Measurements from ENCODE around the gene ILDR2. TPM values are rescaled to one million over a fixed set of nuclear protein-coding genes. Genes with fewer than 3 reads are reported as not detected.

ILDR2 gene
- total and polyA plus RNA-seq, 10 donors = under 0.01 to 1.4 (median 0.25) TPM

DNA sequence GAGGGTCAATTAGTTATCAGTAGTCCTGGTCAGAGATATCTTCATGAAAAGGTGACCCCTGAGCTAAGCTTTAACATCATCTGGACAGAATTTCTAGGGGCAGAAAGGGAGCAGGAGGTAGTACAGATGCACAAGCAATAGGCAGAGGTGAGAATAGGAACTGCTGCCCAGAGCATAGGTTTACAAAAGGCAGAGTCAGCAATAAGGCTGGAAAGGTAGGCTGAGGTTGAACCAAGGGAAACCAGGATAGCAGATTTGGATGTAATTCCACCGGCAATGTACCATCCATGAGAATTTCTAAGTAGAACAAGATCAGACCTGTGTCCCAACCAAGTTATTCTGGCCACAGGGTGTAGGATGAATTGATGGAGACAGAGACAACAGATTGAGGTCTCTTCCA lies 6.2 kb upstream of the ILDR2 start:
- intact Hi-C loops (cut with DNase I; ENCODE audit: low total_unique reads) = no loop called here
- H3K27ac ChIP-seq = no peak overlapping the region

DNA sequence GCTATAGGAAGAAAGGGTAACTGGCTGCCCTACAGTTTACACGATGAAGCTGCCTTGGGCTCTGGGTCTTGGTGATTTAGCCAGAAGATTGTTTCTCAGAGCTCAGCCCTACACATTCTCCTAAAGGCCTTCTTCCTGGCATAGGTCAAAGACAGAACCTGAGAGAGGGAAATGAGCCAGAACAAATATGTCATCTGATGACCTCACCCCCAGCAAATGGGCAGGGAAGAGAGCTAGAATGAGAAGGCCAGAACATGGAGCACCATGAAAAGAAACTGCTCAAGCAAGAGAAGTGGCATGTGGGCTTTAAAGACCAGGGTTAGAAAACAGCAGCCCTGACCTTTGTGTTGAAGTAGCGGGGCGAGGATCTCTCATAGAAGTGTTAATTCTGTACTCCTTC lies 5.5 kb upstream of the ILDR2 start:
- no peak for DNase-seq
- no peak overlapping the region for H3K27ac ChIP-seq
- H3K4me1 ChIP-seq = peaks cover 0 to 8% (median 3%) of the 10 kb centered on the region in 6 donors
- H3K36me3 ChIP-seq = no peaks in the 10 kb centered on the region
- H3K9me3 ChIP-seq = no peaks in the 10 kb centered on the region
- intact Hi-C loops (cut with DNase I; ENCODE audit: low total_unique reads) = no loop called here
- H3K27me3 ChIP-seq (replicated peaks in 1 of 7) = peaks cover 0 to 10% (median 0%) of the 10 kb centered on the region in 7 donors
- TF ChIP-seq POLR2A (IDR thresholded peaks at IDR 0.05) (no peak), POLR2AphosphoS5 (IDR thresholded peaks at IDR 0.05) (no peak), CTCF (IDR thresholded peaks at IDR 0.05 in 8 of 11, conservative IDR thresholded peaks at IDR 0.05 in 3 of 11) (no peak)
- no peak overlapping the region for H3K4me3 ChIP-seq
- 89 to 93% (median 90%) methylated on average over 3 of the region's 3 CpGs for WGBS, 5 donors

More for the DNA sequence above, 6.2 kb upstream of the ILDR2 start:
- Histone ChIP-seq H3K36me3 (no peaks in the 10 kb centered on the region), H3K9me3 (no peaks in the 10 kb centered on the region), H3K4me3 (no peak overlapping the region), H3K27me3 (replicated peaks in 1 of 7) (peaks cover 0 to 3% (median 0%) of the 10 kb centered on the region in 7 donors), H3K4me1 (peaks cover 0 to under 1% (median 0%) of the 10 kb centered on the region in 6 donors)
- no peak for TF ChIP-seq CTCF (IDR thresholded peaks at IDR 0.05 in 8 of 11, conservative IDR thresholded peaks at IDR 0.05 in 3 of 11)
- TF ChIP-seq POLR2AphosphoS5 (IDR thresholded peaks at IDR 0.05) = no peak
- no peak for TF ChIP-seq POLR2A (IDR thresholded peaks at IDR 0.05)
- WGBS, 5 donors = 52 to 100% (median 90%) methylated on average over 1 of the region's 1 CpG
- DNase-seq = no peak

DNA sequence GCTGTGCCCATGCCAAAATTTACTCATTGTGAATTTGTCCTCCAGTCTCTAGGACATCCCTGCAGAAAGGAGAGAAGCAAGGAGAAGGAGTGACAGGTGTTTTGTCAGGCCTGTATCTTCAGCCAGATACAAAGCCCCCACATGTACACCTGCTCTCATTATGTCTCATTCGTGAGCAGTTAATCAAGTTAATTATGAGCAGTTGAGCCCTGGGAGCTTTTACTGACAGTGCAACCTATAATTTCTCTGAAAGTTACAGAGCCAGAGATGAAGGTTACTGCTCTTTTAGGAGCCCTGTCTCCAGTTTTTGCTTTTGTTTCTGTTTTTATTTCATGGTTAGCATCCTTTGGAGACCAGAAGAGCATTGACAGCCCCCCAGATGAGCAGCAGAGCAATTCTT lies 5.0 kb upstream of the ILDR2 start:
- H3K36me3 ChIP-seq = no peaks in the 10 kb centered on the region
- peaks cover 0 to 11% (median 4%) of the 10 kb centered on the region in 6 donors for H3K4me1 ChIP-seq
- no peak for DNase-seq
- 67 to 95% (median 84%) methylated on average over 1 of the region's 1 CpG for WGBS, 5 donors
- H3K27me3 ChIP-seq (replicated peaks in 1 of 7) = peaks cover 0 to 14% (median 0%) of the 10 kb centered on the region in 7 donors
- no peak for TF ChIP-seq CTCF (IDR thresholded peaks at IDR 0.05 in 8 of 11, conservative IDR thresholded peaks at IDR 0.05 in 3 of 11)
- no peak for TF ChIP-seq POLR2AphosphoS5 (IDR thresholded peaks at IDR 0.05)
- no peak for TF ChIP-seq POLR2A (IDR thresholded peaks at IDR 0.05)
- intact Hi-C loops (cut with DNase I; ENCODE audit: low total_unique reads) = no loop called here
- H3K9me3 ChIP-seq = no peaks in the 10 kb centered on the region
- H3K27ac ChIP-seq = no peak overlapping the region
- no peak overlapping the region for H3K4me3 ChIP-seq

GRCh38 chr1:166978821-166979220 lies 3.5 kb upstream of the ILDR2 start:
- Histone ChIP-seq H3K4me3 (no peak overlapping the region), H3K27ac (no peak overlapping the region), H3K4me1 (peaks cover 0 to 21% (median 14%) of the 10 kb centered on the region in 6 donors), H3K36me3 (no peaks in the 10 kb centered on the region), H3K9me3 (no peaks in the 10 kb centered on the region), H3K27me3 (replicated peaks in 1 of 7) (peaks cover 0 to 27% (median 9%) of the 10 kb centered on the region in 7 donors)
- intact Hi-C loops (cut with DNase I; ENCODE audit: low total_unique reads) = no loop called here
- no peak for TF ChIP-seq POLR2A (IDR thresholded peaks at IDR 0.05)
- DNase-seq = no peak
- WGBS, 5 donors = 31 to 59% (median 33%) methylated on average over 1 of the region's 1 CpG

GRCh38 chr1:166977951-166978350 lies 2.6 kb upstream of the ILDR2 start:
- Histone ChIP-seq H3K4me3 (no peak overlapping the region), H3K9me3 (no peaks in the 10 kb centered on the region), H3K27ac (no peak overlapping the region), H3K36me3 (no peaks in the 10 kb centered on the region), H3K27me3 (replicated peaks in 1 of 7) (peaks cover 0 to 36% (median 16%) of the 10 kb centered on the region in 7 donors), H3K4me1 (peaks cover 0 to 21% (median 14%) of the 10 kb centered on the region in 6 donors)
- intact Hi-C loops (cut with DNase I; ENCODE audit: low total_unique reads) = no loop called here
- TF ChIP-seq POLR2A (IDR thresholded peaks at IDR 0.05) (no peak), POLR2AphosphoS5 (IDR thresholded peaks at IDR 0.05) (no peak), CTCF (IDR thresholded peaks at IDR 0.05 in 8 of 11, conservative IDR thresholded peaks at IDR 0.05 in 3 of 11) (no peak)
- DNase-seq = no peak
- WGBS, 5 donors = 76 to 98% (median 93%) methylated on average over 2 of the region's 2 CpGs
